Measurements from ENCODE around the gene GAS2L1. TPM values are rescaled to one million over a fixed set of nuclear protein-coding genes. Genes with fewer than 3 reads are reported as not detected.

The GAS2L1 gene
- polyA plus RNA-seq, 1 donor (not counting 4 experiments of a cell fraction or from before 2014, with no cell fraction given) = 11.3 TPM

DNA sequence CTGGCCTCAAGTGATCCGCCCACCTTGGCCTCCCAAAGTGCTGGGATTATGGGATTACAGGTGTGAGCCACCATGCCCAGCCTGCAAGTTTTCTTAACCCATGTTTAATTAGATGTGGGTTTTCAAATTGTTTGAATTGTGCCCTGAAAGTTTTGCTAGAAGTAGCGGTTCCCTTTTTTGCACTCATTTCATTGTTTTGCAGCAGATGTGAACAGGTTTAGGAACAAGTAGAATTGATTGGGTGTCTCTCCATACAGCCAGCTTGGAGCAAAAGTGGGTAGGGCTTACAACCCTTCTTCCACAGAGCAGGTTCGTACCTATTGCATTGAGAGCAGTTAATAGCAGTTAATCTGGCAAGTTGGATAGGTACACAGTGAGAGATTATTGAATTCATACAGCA is 22.3 kb upstream of the GAS2L1 start:
- Histone ChIP-seq H3K79me2 (ENCODE audit: control insufficient read depth, insufficient read depth, low read length) (peaks cover 62% of the 10 kb centered on the region), H3K27ac (ENCODE audit: control insufficient read depth, insufficient read depth, low read length) (no peak overlapping the region), H2AFZ (ENCODE audit: control insufficient read depth, low read length) (no peak overlapping the region), H3K4me2 (ENCODE audit: control insufficient read depth, extremely low read depth, insufficient read depth, low read depth, low read length) (no peak overlapping the region), H3K27me3 (ENCODE audit: control insufficient read depth, extremely low read depth, insufficient read depth, low read length) (no peaks in the 10 kb centered on the region), H3K4me3 (ENCODE audit: control insufficient read depth in 2 of 3, extremely low read depth in 1 of 3, insufficient read depth in 2 of 3, low read depth in 1 of 3, low read length in 3 of 3) (no peak overlapping the region), H3K36me3 (ENCODE audit: control insufficient read depth in 2 of 2, extremely low read depth in 1 of 2, insufficient read depth in 2 of 2, low read length in 2 of 2) (peaks cover 41 to 50% of the 10 kb centered on the region in 2 experiments), H3K9ac (ENCODE audit: control insufficient read depth, extremely low read depth, insufficient read depth, low read length) (no peak overlapping the region), H4K20me1 (ENCODE audit: control insufficient read depth, extremely low read depth, insufficient read depth, low read length) (peaks cover 28% of the 10 kb centered on the region), H3K9me3 (ENCODE audit: control insufficient read depth, low read depth, low read length) (no peaks in the 10 kb centered on the region), H3K9me1 (ENCODE audit: control insufficient read depth, extremely low read depth, insufficient read depth, low read length) (no peaks in the 10 kb centered on the region), H3K4me1 (ENCODE audit: control insufficient read depth, extremely low read depth, insufficient read depth, low read length) (no peaks in the 10 kb centered on the region)
- FAIRE-seq = no peak
- dilution Hi-C loops (cut with MboI; ENCODE audit: extremely low pct_ligation_motif_present, low sequenced_read_pairs) = no loop called here
- no peak for DNase-seq (ENCODE audit: low read depth, low spot score)
- TF ChIP-seq EZH2 (IDR thresholded peaks at IDR 0.05; ENCODE audit: low read length) (no peak), CTCF (optimal IDR thresholded peaks at IDR 0.05 in 1 of 3, IDR thresholded peaks at IDR 0.05 in 1 of 3, conservative IDR thresholded peaks at IDR 0.05 in 1 of 3; ENCODE audit: extremely low read depth in 1 of 3, insufficient read depth in 2 of 3, low read length in 3 of 3) (no peak)

DNA sequence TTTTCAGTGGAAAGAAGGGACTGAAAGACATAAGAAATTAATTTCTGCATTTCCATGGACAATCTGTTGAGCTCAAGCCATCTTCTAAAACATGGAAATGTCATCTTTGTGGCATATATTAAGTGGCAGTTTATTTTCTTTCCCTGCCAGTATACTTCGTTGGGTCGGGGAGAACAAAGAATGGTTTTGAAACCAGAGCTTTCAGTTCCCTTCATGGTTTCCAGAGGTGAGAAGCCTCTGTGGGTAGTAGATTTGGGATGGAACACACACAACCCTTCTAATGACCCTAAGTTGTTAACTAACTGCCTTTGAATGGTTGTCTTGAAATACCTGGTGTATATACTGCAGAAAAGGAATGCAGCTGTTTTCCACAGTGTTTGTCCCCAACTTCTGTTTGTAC is 17.6 kb upstream of the GAS2L1 start:
- H3K9me1 ChIP-seq (ENCODE audit: control insufficient read depth, extremely low read depth, insufficient read depth, low read length) = no peaks in the 10 kb centered on the region
- no peak overlapping the region for H3K4me2 ChIP-seq (ENCODE audit: control insufficient read depth, extremely low read depth, insufficient read depth, low read depth, low read length)
- peaks cover 48 to 65% of the 10 kb centered on the region in 2 experiments for H3K36me3 ChIP-seq (ENCODE audit: control insufficient read depth in 2 of 2, extremely low read depth in 1 of 2, insufficient read depth in 2 of 2, low read length in 2 of 2)
- FAIRE-seq (no peak), DNase-seq (ENCODE audit: low read depth, low spot score) (no peak)
- no peak overlapping the region for H3K27ac ChIP-seq (ENCODE audit: control insufficient read depth, insufficient read depth, low read length)
- no peak overlapping the region for H3K4me3 ChIP-seq (ENCODE audit: control insufficient read depth in 2 of 3, extremely low read depth in 1 of 3, insufficient read depth in 2 of 3, low read depth in 1 of 3, low read length in 3 of 3)
- H3K4me1 ChIP-seq (ENCODE audit: control insufficient read depth, extremely low read depth, insufficient read depth, low read length) = no peaks in the 10 kb centered on the region
- H3K9me3 ChIP-seq (ENCODE audit: control insufficient read depth, low read depth, low read length) = no peaks in the 10 kb centered on the region
- dilution Hi-C loops (cut with MboI; ENCODE audit: extremely low pct_ligation_motif_present, low sequenced_read_pairs) = no loop called here
- no peak overlapping the region for H3K9ac ChIP-seq (ENCODE audit: control insufficient read depth, extremely low read depth, insufficient read depth, low read length)
- no peak overlapping the region for H2AFZ ChIP-seq (ENCODE audit: control insufficient read depth, low read length)
- peaks cover 12% of the 10 kb centered on the region for H4K20me1 ChIP-seq (ENCODE audit: control insufficient read depth, extremely low read depth, insufficient read depth, low read length)
- H3K79me2 ChIP-seq (ENCODE audit: control insufficient read depth, insufficient read depth, low read length) = peaks cover 42% of the 10 kb centered on the region
- TF ChIP-seq EZH2 (IDR thresholded peaks at IDR 0.05; ENCODE audit: low read length) = no peak
- no peak for TF ChIP-seq CTCF (optimal IDR thresholded peaks at IDR 0.05 in 1 of 3, IDR thresholded peaks at IDR 0.05 in 1 of 3, conservative IDR thresholded peaks at IDR 0.05 in 1 of 3; ENCODE audit: extremely low read depth in 1 of 3, insufficient read depth in 2 of 3, low read length in 3 of 3)
- no peaks in the 10 kb centered on the region for H3K27me3 ChIP-seq (ENCODE audit: control insufficient read depth, extremely low read depth, insufficient read depth, low read length)
